Activated CD8-positive, alpha-beta T cell treated with anti-CD3 and anti-CD28 coated beads for 36 hours (primary cell): ENCODE measurements around the gene TMEM165. TPM values are rescaled to one million over a fixed set of nuclear protein-coding genes. Genes with fewer than 3 reads are reported as not detected.
A peak's percentile ranks its signal among the peaks of the same experiment; 100 is the strongest.
"Not testable (repeated sequence)": the region's sequence is repeated elsewhere in the genome, so short reads cannot be mapped to it uniquely, and the experiment has no call there.

Experiments used
- ATAC-seq: fragments of 200-7000 bp; cut with Tn5 transposase; one replicate; pipeline ENCODE4 v1.10.0; 2021; ENCODE audit warnings: mild to moderate bottlenecking, moderate library complexity
- CTCF ChIA-PET: fragments of 350-600 bp; sonication (Branson Sonifier 250); formaldehyde crosslinking; loops from one replicate; lab custom pipeline; 2021; ENCODE audit warnings: antibody characterized with exemption; lab: Charles Lee
- POLR2A ChIA-PET: fragments of 350-600 bp; sonication (Branson Sonifier 250); formaldehyde crosslinking; loops from one replicate; lab custom pipeline; 2021; ENCODE audit warnings: antibody characterized with exemption; lab: Charles Lee
- DNase-seq: peaks from one replicate; pipeline ENCODE4 v3.0.0-alpha.2; 2020
- H3K27ac Mint-ChIP-seq: one replicate; pipeline ENCODE4 v1.8.0; 2021; ENCODE audit warnings: mild to moderate bottlenecking, mixed read lengths
- H3K27me3 Mint-ChIP-seq: one replicate; pipeline ENCODE4 v1.8.0; 2021; ENCODE audit warnings: mixed read lengths
- H3K36me3 Mint-ChIP-seq: one replicate; pipeline ENCODE4 v1.8.0; 2021; ENCODE audit warnings: low read depth, mixed read lengths
- H3K4me1 Mint-ChIP-seq: one replicate; pipeline ENCODE4 v1.8.0; 2021; ENCODE audit warnings: low read depth, mixed read lengths
- H3K4me3 Mint-ChIP-seq: one replicate; pipeline ENCODE4 v1.8.0; 2021; ENCODE audit warnings: mild to moderate bottlenecking, moderate library complexity, mixed read lengths
- H3K9me3 Mint-ChIP-seq: one replicate; pipeline ENCODE4 v1.8.0; 2021; ENCODE audit warnings: mixed read lengths
- CTCF ChIP-seq: fragments of 200-600 bp; IDR thresholded peaks from one replicate; pipeline ENCODE4 v1.8.0; 2022; ENCODE audit warnings: antibody characterized with exemption, mild to moderate bottlenecking
- intact Hi-C: fragments of 100-400 bp; cut with micrococcal nuclease; formaldehyde crosslinking; loops from one replicate; pipeline ENCODE4 v1.10.0; 2022
- total RNA-seq, 2 experiments: library from RNA; stranded (reverse); gene quantifications; one replicate each; pipeline ENCODE4 v1.2.3, GENCODE V29; 2021

TMEM165 gene
- total RNA-seq, 2 experiments from 2014 or later = 46.6 to 46.9 TPM

GRCh38 chr4:55355555-55355954 lies 40.2 kb upstream of the TMEM165 start:
- POLR2A ChIA-PET = interaction anchor here (1.3 to 1.6 kb wide), 3 partner anchors 11 to 40 kb away, joined by 3 read pairs; partner anchors contain the start of gene TMEM165
- intact Hi-C loops = no loop called here
- DNase-seq (no peak), ATAC-seq (no peak)
- Mint-ChIP-seq H3K9me3 (no peaks in the 10 kb centered on the region), H3K4me3 (no peak overlapping the region), H3K27me3 (no peaks in the 10 kb centered on the region), H3K4me1 (peaks cover 16% of the 10 kb centered on the region), H3K27ac (no peak overlapping the region), H3K36me3 (peaks cover 22% of the 10 kb centered on the region)
- CTCF ChIA-PET = interaction anchor here (1.0 to 2.0 kb wide), 3 partner anchors 8 to 12 kb away, joined by 3 to 6 read pairs (median 3); no protein-coding TSS in a partner anchor
- TF ChIP-seq CTCF = no peak

GRCh38 chr4:55356991-55357461 lies 38.7 kb upstream of the TMEM165 start:
- no peak for ATAC-seq
- Mint-ChIP-seq H3K36me3 (peaks cover 25% of the 10 kb centered on the region), H3K4me1 (peaks cover 14% of the 10 kb centered on the region), H3K4me3 (no peak overlapping the region), H3K27me3 (no peaks in the 10 kb centered on the region), H3K27ac (no peak overlapping the region), H3K9me3 (no peaks in the 10 kb centered on the region)
- CTCF ChIA-PET = no interaction called here
- no peak for TF ChIP-seq CTCF
- POLR2A ChIA-PET = interaction anchor here (0.7 kb wide), 1 partner anchor 1344 kb away, joined by 3 read pairs; no protein-coding TSS in a partner anchor
- intact Hi-C loops = no loop called here
- no peak for DNase-seq

GRCh38 chr4:55358246-55358645 lies 37.5 kb upstream of the TMEM165 start:
- Mint-ChIP-seq H3K27me3 (no peaks in the 10 kb centered on the region), H3K4me1 (peaks cover 14% of the 10 kb centered on the region), H3K9me3 (no peaks in the 10 kb centered on the region), H3K27ac (no peak overlapping the region), H3K4me3 (no peak overlapping the region), H3K36me3 (peaks cover 14% of the 10 kb centered on the region)
- no peak for TF ChIP-seq CTCF
- POLR2A ChIA-PET = no interaction called here
- ATAC-seq (no peak), DNase-seq (no peak)
- intact Hi-C loops = no loop called here
- CTCF ChIA-PET = no interaction called here

GRCh38 chr4:55358668-55359067 lies 37.1 kb upstream of the TMEM165 start:
- Mint-ChIP-seq H3K36me3 (peaks cover 10% of the 10 kb centered on the region), H3K4me1 (peaks cover 14% of the 10 kb centered on the region), H3K4me3 (no peak overlapping the region), H3K27me3 (no peaks in the 10 kb centered on the region), H3K27ac (no peak overlapping the region), H3K9me3 (no peaks in the 10 kb centered on the region)
- CTCF ChIA-PET = no interaction called here
- ATAC-seq (peak; percentile 66), DNase-seq (no peak)
- intact Hi-C loops = no loop called here
- no peak for TF ChIP-seq CTCF
- POLR2A ChIA-PET = no interaction called here

- no peak for TF ChIP-seq CTCF
- ChIA-PET POLR2A (no interaction called here), CTCF (no interaction called here)
- Mint-ChIP-seq H3K9me3 (no peaks in the 10 kb centered on the region), H3K36me3 (peaks cover 6% of the 10 kb centered on the region), H3K4me3 (no peak overlapping the region), H3K27ac (no peak overlapping the region), H3K4me1 (peaks cover 14% of the 10 kb centered on the region), H3K27me3 (no peaks in the 10 kb centered on the region)
- no peak for DNase-seq
- intact Hi-C loops = no loop called here
- no peak for ATAC-seq
These were observed 36.3 kb upstream of the TMEM165 start for GRCh38 chr4:55359397-55359916.

GRCh38 chr4:55362938-55363337 lies 32.8 kb upstream of the TMEM165 start:
- H3K27ac Mint-ChIP-seq, H3K27me3 Mint-ChIP-seq, H3K36me3 Mint-ChIP-seq, POLR2A ChIA-PET, H3K9me3 Mint-ChIP-seq, H3K4me3 Mint-ChIP-seq, intact Hi-C loops, DNase-seq, ATAC-seq: not testable (repeated sequence)
- peaks cover 14% of the 10 kb centered on the region for H3K4me1 Mint-ChIP-seq
- CTCF ChIA-PET = interaction anchor here (1.3 to 1.4 kb wide), 2 partner anchors 9 to 13 kb away, joined by 3 to 4 read pairs; no protein-coding TSS in a partner anchor
